IMR-90 (cell line): Measurements from ENCODE around the gene IMMP1L. TPM values are rescaled to one million over a fixed set of nuclear protein-coding genes. Genes with fewer than 3 reads are reported as not detected.

ENCODE experiments used
- ATAC-seq: fragments of 200-7000 bp; cut with Tn5 transposase; 2 replicates; pipeline ENCODE4 v1.9.1; 2020; ENCODE audit warnings: low read depth, mild to moderate bottlenecking, moderate library complexity
- BruUV-seq: library from RNA; stranded (reverse); fragments of 400-500 nt; replicated peaks from 2 replicates; lab custom pipeline; 2021; lab: Mats Ljungman, UMichigan
- CTCF ChIA-PET: fragments of 300-600 bp; formaldehyde crosslinking; extraction: SDS; loops from one replicate; lab custom pipeline; 2021; ENCODE audit warnings: antibody characterized with exemption; lab: Yijun Ruan, JAX
- POLR2A ChIA-PET: fragments of 300-600 bp; sonication (Branson Sonifier 250); formaldehyde crosslinking; loops from one replicate; lab custom pipeline; 2022; ENCODE audit warnings: antibody characterized with exemption; ENCODE audit not compliant: unreplicated experiment; lab: Charles Lee
- DNase-seq: peaks from one replicate; pipeline ENCODE4 v3.0.0; 2013
- H2AFZ ChIP-seq: replicated peaks from 2 replicates; pipeline ENCODE3; 2013; ENCODE audit warnings: low read length, mild to moderate bottlenecking; ENCODE audit not compliant: poor library complexity
- H2AK5ac ChIP-seq: 2 replicates; pipeline ENCODE4 v1.6.1; 2013; ENCODE audit warnings: low read depth, low read length, inconsistent platforms
- H2AK9ac ChIP-seq: replicated peaks from 2 replicates; pipeline ENCODE3; 2013; ENCODE audit warnings: mild to moderate bottlenecking, low read depth, low read length, moderate library complexity; ENCODE audit not compliant: poor library complexity
- H2BK120ac ChIP-seq: 2 replicates; pipeline ENCODE4 v1.6.1; 2013; ENCODE audit warnings: low read depth, low read length, inconsistent platforms
- H2BK15ac ChIP-seq: 3 replicates; pipeline ENCODE4 v1.6.1; 2013; ENCODE audit warnings: low read depth, low read length, inconsistent platforms
- H2BK20ac ChIP-seq: 2 replicates; pipeline ENCODE4 v1.6.1; 2013; ENCODE audit warnings: low read depth, mild to moderate bottlenecking, inconsistent platforms, low read length, moderate library complexity
- H2BK5ac ChIP-seq: 2 replicates; pipeline ENCODE4 v1.6.1; 2013; ENCODE audit warnings: mild to moderate bottlenecking, low read depth, low read length, inconsistent platforms; ENCODE audit not compliant: poor library complexity, severe bottlenecking
- H3K14ac ChIP-seq: replicated peaks from 2 replicates; pipeline ENCODE4 v1.6.1; 2013; ENCODE audit warnings: low read depth, low read length, inconsistent platforms
- H3K18ac ChIP-seq: 2 replicates; pipeline ENCODE4 v1.6.1; 2013; ENCODE audit warnings: low read depth, low read length, control low read depth
- H3K23ac ChIP-seq: 2 replicates; pipeline ENCODE4 v1.6.1; 2013; ENCODE audit warnings: low read depth, low read length, inconsistent platforms
- H3K27ac ChIP-seq: 2 replicates; pipeline ENCODE4 v1.5.1; 2013; ENCODE audit warnings: mild to moderate bottlenecking, control low read depth, low read length; ENCODE audit not compliant: insufficient read depth
- H3K27me3 ChIP-seq: 2 replicates; pipeline ENCODE4 v1.6.1; 2013; ENCODE audit warnings: low read length; ENCODE audit not compliant: control insufficient read depth, insufficient read depth
- H3K36me3 ChIP-seq: 2 replicates; pipeline ENCODE4 v1.6.1; 2013; ENCODE audit warnings: low read length, mixed read lengths; ENCODE audit not compliant: control insufficient read depth, insufficient read depth
- H3K4ac ChIP-seq: 2 replicates; pipeline ENCODE4 v1.6.1; 2013; ENCODE audit warnings: low read depth, low read length, inconsistent platforms
- H3K4me1 ChIP-seq: 2 replicates; pipeline ENCODE4 v1.6.1; 2013; ENCODE audit warnings: low read length, mixed read lengths; ENCODE audit not compliant: control insufficient read depth, insufficient read depth
- H3K4me2 ChIP-seq: 2 replicates; pipeline ENCODE4 v1.6.1; 2013; ENCODE audit warnings: low read depth, mild to moderate bottlenecking, control low read depth, low read length, moderate library complexity
- H3K4me3 ChIP-seq: 2 replicates; pipeline ENCODE4 v1.5.1; 2013; ENCODE audit warnings: low read depth, mild to moderate bottlenecking, control low read depth, low read length, moderate library complexity; ENCODE audit not compliant: insufficient read depth
- H3K56ac ChIP-seq: 2 replicates; pipeline ENCODE4 v1.6.1; 2013; ENCODE audit warnings: low read length, inconsistent platforms; ENCODE audit not compliant: insufficient read depth; ENCODE audit errors: extremely low read depth
- H3K79me1 ChIP-seq, 2 experiments: 2 replicates each; pipeline ENCODE4 v1.6.1; 2013; ENCODE audit warnings: low read length in 2 of 2, inconsistent platforms in 1 of 2, low read depth in 1 of 2
- H3K9ac ChIP-seq: 2 replicates; pipeline ENCODE4 v1.6.1; 2013; ENCODE audit warnings: low read depth, low read length, control low read depth
- H3K9me1 ChIP-seq: 2 replicates; pipeline ENCODE4 v1.6.1; 2013; ENCODE audit warnings: low read length, inconsistent platforms; ENCODE audit not compliant: insufficient read depth
- H3K9me3 ChIP-seq: 2 replicates; pipeline ENCODE4 v1.6.1; 2013; ENCODE audit warnings: low read length; ENCODE audit not compliant: control insufficient read depth, insufficient read depth
- H4K20me1 ChIP-seq: 2 replicates; pipeline ENCODE4 v1.6.1; 2013; ENCODE audit warnings: low read length, inconsistent platforms; ENCODE audit not compliant: insufficient read depth
- H4K5ac ChIP-seq: 2 replicates; pipeline ENCODE4 v1.6.1; 2013; ENCODE audit warnings: mild to moderate bottlenecking, low read depth, low read length, control low read depth
- H4K8ac ChIP-seq, 2 experiments: 2 replicates each; pipeline ENCODE4 v1.6.1; 2013; ENCODE audit warnings: low read depth in 2 of 2, low read length in 2 of 2, control low read depth in 1 of 2, inconsistent platforms in 1 of 2
- H4K91ac ChIP-seq: 2 replicates; pipeline ENCODE4 v1.6.1; 2013; ENCODE audit warnings: low read depth, low read length, inconsistent platforms; ENCODE audit not compliant: insufficient read depth
- BHLHE40 ChIP-seq: fragments of 150-350 bp; IDR thresholded peaks from 2 replicates; pipeline ENCODE4 v1.6.1; 2016; ENCODE audit warnings: mild to moderate bottlenecking, low read depth, low read length
- CEBPB ChIP-seq: IDR thresholded peaks from 2 replicates; pipeline ENCODE4 v1.6.1; 2012; ENCODE audit warnings: low read depth, low read length, improper control_type of control experiment
- MAFK ChIP-seq: IDR thresholded peaks from 2 replicates; pipeline ENCODE4 v1.6.1; 2012; ENCODE audit warnings: low read depth, low read length, improper control_type of control experiment
- WGBS, 2 experiments: methylation state at CpG; one replicate each; pipeline versions ENCODE4 v1.1.5 to v1.1.7; 2013; ENCODE audit warnings: missing lambda C conversion rate in 2 of 2; ENCODE audit not compliant: insufficient read length in 1 of 2; ENCODE audit errors: extremely low coverage in 2 of 2; 5-methylcytosine and 5-hydroxymethylcytosine counted together
- dilution Hi-C: fragments of 300-500 bp; cut with HindIII; formaldehyde crosslinking; loops from one replicate; pipeline ENCODE4 v1.14.3; 2018; ENCODE audit warnings: low sequenced_read_pairs; ENCODE audit not compliant: unreplicated experiment
- in situ Hi-C: fragments of 300-500 bp; cut with MboI; formaldehyde crosslinking; loops from 3 replicates; pipeline ENCODE4 v1.14.3; 2019; ENCODE audit warnings: low sequenced_read_pairs, inconsistent platforms, mixed read lengths
- intact Hi-C: fragments of 100-400 bp; cut with micrococcal nuclease; formaldehyde crosslinking; loops from 2 replicates; pipeline ENCODE4 v1.10.0; 2022
- polyA plus RNA-seq, 3 experiments: library from polyadenylated mRNA; depleted of rRNA; stranded (reverse); fragments of >200 nt; gene quantifications; 2 replicates each; pipeline ENCODE4 v1.2.3, GENCODE V29; 2012; ENCODE audit warnings: low replicate concordance in 1 of 3
- total RNA-seq: library from RNA; depleted of rRNA; stranded (reverse); fragments of >200 nt; gene quantifications from 2 replicates; pipeline ENCODE4 v1.2.3, GENCODE V29; 2012

Gene IMMP1L
- total and polyA plus RNA-seq, 2 of the 4 experiments (the other 2 are of a cell fraction), result 5.0 to 10.7 TPM

GRCh38 chr11:31417816-31418215 is 91.6 kb downstream of the IMMP1L start:
- Histone ChIP-seq H3K4me1 (0 out of 2 replicates have a peak, but pooled peaks cover 3% of the 10 kb centered on the region), H2BK15ac (no peak overlapping the region), H3K56ac (no peak overlapping the region), H4K20me1 (peaks cover 3% of the 10 kb centered on the region; the same call in 1 of the 2 replicates), H4K8ac (no peak overlapping the region), H3K79me1 (no peaks in the 10 kb centered on the region; a peak in 1 of 4 replicates), H3K27me3 (no peaks in the 10 kb centered on the region), H2AFZ (no peak overlapping the region), H3K4me2 (no peak overlapping the region), H3K18ac (no peak overlapping the region), H4K5ac (no peak overlapping the region), H4K91ac (no peak overlapping the region), H3K36me3 (no peaks in the 10 kb centered on the region), H3K23ac (no peak overlapping the region), H3K9ac (no peak overlapping the region), H2BK120ac (no peak overlapping the region), H2AK9ac (no peak overlapping the region), H2AK5ac (no peak overlapping the region), H2BK20ac (no peak overlapping the region), H3K4me3 (no peak overlapping the region), H2BK5ac (no peak overlapping the region), H3K9me1 (peaks cover 10% of the 10 kb centered on the region; the same call in 1 of the 2 replicates), H3K4ac (no peak overlapping the region), H3K14ac (no peak overlapping the region), H3K27ac (no peak overlapping the region), H3K9me3 (no peaks in the 10 kb centered on the region)
- dilution Hi-C loops (no loop called here), in situ Hi-C loops (no loop called here), intact Hi-C loops (no loop called here)
- ChIA-PET POLR2A (no interaction called here), CTCF (no interaction called here)
- ATAC-seq (no peak), DNase-seq (no peak)
- no CpG with 5 or more reads among the region's 2 CpGs for WGBS, 2 experiments
- TF ChIP-seq CEBPB, result no peak
- no peak for TF ChIP-seq BHLHE40
- TF ChIP-seq MAFK, result peak; percentile 21; the same call in 1 of the 2 replicates
- no TSS peak for BruUV-seq
